Measurements from ENCODE around the gene MC5R. TPM values are rescaled to one million over a fixed set of nuclear protein-coding genes. Genes with fewer than 3 reads are reported as not detected.
A peak's percentile ranks its signal among the peaks of the same experiment; 100 is the strongest.

The MC5R gene
- total RNA-seq, 4 donors from 2014 or later: 0.26 TPM; not detected in 3

DNA sequence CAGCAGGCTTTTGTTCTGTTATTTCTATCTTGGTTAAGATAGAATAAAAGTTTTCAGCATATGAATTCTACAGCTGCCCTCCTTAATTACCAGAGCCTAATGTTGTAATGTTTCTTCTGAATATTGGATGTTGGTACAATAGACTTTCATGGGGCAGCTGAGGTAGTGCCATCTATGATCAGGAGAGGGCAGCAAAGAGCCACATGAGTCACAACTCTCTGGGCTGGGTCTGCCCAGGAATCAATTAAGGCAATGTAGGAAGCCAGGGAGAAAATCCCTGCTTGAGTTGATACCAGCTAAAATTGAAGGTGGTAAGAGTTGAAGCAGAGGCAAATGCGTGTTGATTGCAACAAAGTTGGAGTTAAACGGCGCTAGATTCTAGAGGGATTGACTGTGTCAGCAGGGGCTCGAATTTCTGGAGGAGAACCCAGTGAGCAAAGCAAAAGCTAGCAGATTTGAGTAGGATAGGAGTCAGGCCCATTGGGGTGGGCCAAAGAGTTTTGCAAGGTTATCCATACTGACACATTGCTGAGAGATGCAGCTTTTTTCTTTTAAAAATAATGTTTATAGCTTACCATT, 10.6 kb upstream of the MC5R start:
- no peak overlapping the region for H3K4me3 ChIP-seq
- H3K27me3 ChIP-seq: peaks cover 3% of the 10 kb centered on the region
- no peak for TF ChIP-seq EP300 (IDR thresholded peaks at IDR 0.05)
- peak; percentile 61 to 88 for TF ChIP-seq CTCF (IDR thresholded peaks at IDR 0.05)
- TF ChIP-seq POLR2AphosphoS5 (IDR thresholded peaks at IDR 0.05): no peak
- TF ChIP-seq POLR2A (IDR thresholded peaks at IDR 0.05): no peak
- DNase-seq (ENCODE audit: low spot score in 2 of 2): no peak
- 20% methylated on average over 4 of the region's 4 CpGs for WGBS
- no peaks in the 10 kb centered on the region for H3K9me3 ChIP-seq
- peaks cover 14% of the 10 kb centered on the region for H3K4me1 ChIP-seq
- no peaks in the 10 kb centered on the region for H3K36me3 ChIP-seq
- H3K27ac ChIP-seq: no peak overlapping the region

DNA sequence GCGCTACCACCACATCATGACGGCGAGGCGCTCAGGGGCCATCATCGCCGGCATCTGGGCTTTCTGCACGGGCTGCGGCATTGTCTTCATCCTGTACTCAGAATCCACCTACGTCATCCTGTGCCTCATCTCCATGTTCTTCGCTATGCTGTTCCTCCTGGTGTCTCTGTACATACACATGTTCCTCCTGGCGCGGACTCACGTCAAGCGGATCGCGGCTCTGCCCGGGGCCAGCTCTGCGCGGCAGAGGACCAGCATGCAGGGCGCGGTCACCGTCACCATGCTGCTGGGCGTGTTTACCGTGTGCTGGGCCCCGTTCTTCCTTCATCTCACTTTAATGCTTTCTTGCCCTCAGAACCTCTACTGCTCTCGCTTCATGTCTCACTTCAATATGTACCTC, 2.3 kb downstream of the MC5R start:
- DNase-seq (ENCODE audit: low spot score in 2 of 2): no peak
- H3K4me1 ChIP-seq: peaks cover 16% of the 10 kb centered on the region
- 96% methylated on average over 26 of the region's 26 CpGs for WGBS
- no peak overlapping the region for H3K27ac ChIP-seq
- peaks cover 49% of the 10 kb centered on the region for H3K27me3 ChIP-seq
- H3K4me3 ChIP-seq: no peak overlapping the region
- H3K36me3 ChIP-seq: no peaks in the 10 kb centered on the region
- no peak for TF ChIP-seq POLR2AphosphoS5 (IDR thresholded peaks at IDR 0.05)
- H3K9me3 ChIP-seq: no peaks in the 10 kb centered on the region

- H3K4me1 ChIP-seq: no peaks in the 10 kb centered on the region
- no peaks in the 10 kb centered on the region for H3K9me3 ChIP-seq
- H3K4me3 ChIP-seq: no peak overlapping the region
- H3K36me3 ChIP-seq: no peaks in the 10 kb centered on the region
- H3K27ac ChIP-seq: no peak overlapping the region
- TF ChIP-seq POLR2AphosphoS5 (IDR thresholded peaks at IDR 0.05) (no peak), CTCF (IDR thresholded peaks at IDR 0.05) (no peak), EP300 (IDR thresholded peaks at IDR 0.05) (no peak), POLR2A (IDR thresholded peaks at IDR 0.05) (no peak)
- DNase-seq (ENCODE audit: low spot score in 2 of 2): no peak
- 75% methylated on average over 11 of the region's 11 CpGs for WGBS
- H3K27me3 ChIP-seq: peaks cover 43% of the 10 kb centered on the region
Measured at GRCh38 chr18:13831864-13832508, 8.0 kb downstream of the MC5R start.

GRCh38 chr18:13834496-13835015, 10.6 kb downstream of the MC5R start:
- no peak for DNase-seq (ENCODE audit: low spot score in 2 of 2)
- peaks cover 28% of the 10 kb centered on the region for H3K27me3 ChIP-seq
- no peak overlapping the region for H3K4me3 ChIP-seq
- no peaks in the 10 kb centered on the region for H3K36me3 ChIP-seq
- no peak overlapping the region for H3K27ac ChIP-seq
- no peak for TF ChIP-seq CTCF (IDR thresholded peaks at IDR 0.05)
- TF ChIP-seq EP300 (IDR thresholded peaks at IDR 0.05): no peak
- TF ChIP-seq POLR2AphosphoS5 (IDR thresholded peaks at IDR 0.05): no peak
- TF ChIP-seq POLR2A (IDR thresholded peaks at IDR 0.05): no peak
- WGBS: 45% methylated on average over 8 of the region's 8 CpGs
- no peaks in the 10 kb centered on the region for H3K4me1 ChIP-seq
- H3K9me3 ChIP-seq: no peaks in the 10 kb centered on the region

DNA sequence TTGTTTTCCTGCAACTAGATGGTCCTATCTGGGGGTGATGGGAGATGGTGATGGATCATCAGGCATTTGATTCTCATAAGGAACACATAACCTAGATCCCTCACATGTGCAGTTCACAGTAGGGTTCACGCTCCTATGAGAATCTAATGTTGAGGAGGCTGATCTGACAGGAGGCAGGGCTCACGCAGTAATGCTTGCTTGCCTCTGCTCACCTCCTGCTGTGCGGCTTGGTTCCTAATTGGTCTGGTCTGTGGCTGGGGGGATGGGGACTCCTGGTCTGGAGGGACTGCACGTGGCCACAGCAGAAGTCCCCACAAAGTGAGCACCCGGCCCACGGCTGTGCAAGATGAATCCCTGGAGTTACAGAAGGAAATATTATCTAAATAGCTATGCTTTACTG, 11.3 kb downstream of the MC5R start:
- TF ChIP-seq POLR2A (IDR thresholded peaks at IDR 0.05): no peak
- no peak for TF ChIP-seq POLR2AphosphoS5 (IDR thresholded peaks at IDR 0.05)
- no peak for TF ChIP-seq EP300 (IDR thresholded peaks at IDR 0.05)
- TF ChIP-seq CTCF (IDR thresholded peaks at IDR 0.05): no peak
- H3K4me3 ChIP-seq: no peak overlapping the region
- 70% methylated on average over 6 of the region's 6 CpGs for WGBS
- no peaks in the 10 kb centered on the region for H3K36me3 ChIP-seq
- no peaks in the 10 kb centered on the region for H3K4me1 ChIP-seq
- H3K27ac ChIP-seq: no peak overlapping the region
- peaks cover 28% of the 10 kb centered on the region for H3K27me3 ChIP-seq
- H3K9me3 ChIP-seq: no peaks in the 10 kb centered on the region
- DNase-seq (ENCODE audit: low spot score in 2 of 2): no peak
